Type B pancreatic cell (in vitro differentiated cells): ENCODE data around the gene HSD17B14. TPM values are rescaled to one million over a fixed set of nuclear protein-coding genes. Genes with fewer than 3 reads are reported as not detected.

Source experiments
- DNase-seq: peaks from one replicate; pipeline ENCODE4 v3.0.0; 2021; ENCODE audit warnings: mixed read lengths; ENCODE audit not compliant: unreplicated experiment; ENCODE audit errors: extremely low spot score
- H3K27ac Mint-ChIP-seq: 2 replicates; pipeline ENCODE4 v1.8.0; 2021; ENCODE audit warnings: mild to moderate bottlenecking, mixed read lengths
- H3K27me3 Mint-ChIP-seq: 2 replicates; pipeline ENCODE4 v1.8.0; 2021; ENCODE audit warnings: mixed read lengths
- H3K36me3 Mint-ChIP-seq: 2 replicates; pipeline ENCODE4 v1.8.0; 2021; ENCODE audit warnings: mixed read lengths
- H3K4me1 Mint-ChIP-seq: one replicate; pipeline ENCODE4 v1.8.0; 2021; ENCODE audit warnings: mixed read lengths; ENCODE audit not compliant: unreplicated experiment
- H3K4me3 Mint-ChIP-seq: 2 replicates; pipeline ENCODE4 v1.8.0; 2021; ENCODE audit warnings: mild to moderate bottlenecking, mixed read lengths
- H3K9me3 Mint-ChIP-seq: 2 replicates; pipeline ENCODE4 v1.8.0; 2021; ENCODE audit warnings: mixed read lengths
- total RNA-seq: library from RNA; stranded (reverse); gene quantifications from 2 replicates; pipeline ENCODE4 v1.2.1, GENCODE V29; 2021; ENCODE audit warnings: low replicate concordance
- TF ChIP-seq, protein P1 (sequence below): fragments of 200-600 bp; sonication (generic); conservative IDR thresholded peaks from 2 replicates; pipeline ENCODE4 v1.5.0; 2021; ENCODE audit warnings: antibody characterized with exemption, mild to moderate bottlenecking

The HSD17B14 gene
- total RNA-seq, 1 donor from 2014 or later = 12.9 TPM

DNA sequence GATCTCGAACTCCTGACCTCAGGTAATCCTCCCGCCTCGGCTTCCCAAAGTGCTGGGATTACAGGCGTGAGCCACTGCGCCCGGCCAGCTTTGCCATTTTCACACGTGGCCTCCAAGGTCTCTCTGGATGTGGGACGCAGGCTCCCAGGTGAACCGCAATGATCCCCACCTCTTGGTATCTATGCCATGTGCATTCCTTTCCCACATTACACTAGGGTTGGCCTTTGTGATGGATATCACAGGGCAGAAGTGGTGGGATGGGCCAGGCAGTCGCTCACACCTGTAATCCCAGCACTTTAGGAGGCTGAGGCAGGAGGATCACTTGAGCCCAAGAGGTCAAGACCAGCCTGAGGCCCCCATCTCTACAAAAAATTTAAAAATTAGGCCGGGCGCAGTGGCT lies 58.6 kb downstream of the HSD17B14 start:
- no peaks in the 10 kb centered on the region for H3K36me3 Mint-ChIP-seq
- DNase-seq = no peak
- TF ChIP-seq, protein P1, sequence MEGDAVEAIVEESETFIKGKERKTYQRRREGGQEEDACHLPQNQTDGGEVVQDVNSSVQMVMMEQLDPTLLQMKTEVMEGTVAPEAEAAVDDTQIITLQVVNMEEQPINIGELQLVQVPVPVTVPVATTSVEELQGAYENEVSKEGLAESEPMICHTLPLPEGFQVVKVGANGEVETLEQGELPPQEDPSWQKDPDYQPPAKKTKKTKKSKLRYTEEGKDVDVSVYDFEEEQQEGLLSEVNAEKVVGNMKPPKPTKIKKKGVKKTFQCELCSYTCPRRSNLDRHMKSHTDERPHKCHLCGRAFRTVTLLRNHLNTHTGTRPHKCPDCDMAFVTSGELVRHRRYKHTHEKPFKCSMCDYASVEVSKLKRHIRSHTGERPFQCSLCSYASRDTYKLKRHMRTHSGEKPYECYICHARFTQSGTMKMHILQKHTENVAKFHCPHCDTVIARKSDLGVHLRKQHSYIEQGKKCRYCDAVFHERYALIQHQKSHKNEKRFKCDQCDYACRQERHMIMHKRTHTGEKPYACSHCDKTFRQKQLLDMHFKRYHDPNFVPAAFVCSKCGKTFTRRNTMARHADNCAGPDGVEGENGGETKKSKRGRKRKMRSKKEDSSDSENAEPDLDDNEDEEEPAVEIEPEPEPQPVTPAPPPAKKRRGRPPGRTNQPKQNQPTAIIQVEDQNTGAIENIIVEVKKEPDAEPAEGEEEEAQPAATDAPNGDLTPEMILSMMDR = no peak
- H3K9me3 Mint-ChIP-seq = no peaks in the 10 kb centered on the region
- no peaks in the 10 kb centered on the region for H3K27me3 Mint-ChIP-seq
- H3K4me1 Mint-ChIP-seq = peaks cover 15% of the 10 kb centered on the region
- no peak overlapping the region for H3K27ac Mint-ChIP-seq
- H3K4me3 Mint-ChIP-seq = no peak overlapping the region

DNA sequence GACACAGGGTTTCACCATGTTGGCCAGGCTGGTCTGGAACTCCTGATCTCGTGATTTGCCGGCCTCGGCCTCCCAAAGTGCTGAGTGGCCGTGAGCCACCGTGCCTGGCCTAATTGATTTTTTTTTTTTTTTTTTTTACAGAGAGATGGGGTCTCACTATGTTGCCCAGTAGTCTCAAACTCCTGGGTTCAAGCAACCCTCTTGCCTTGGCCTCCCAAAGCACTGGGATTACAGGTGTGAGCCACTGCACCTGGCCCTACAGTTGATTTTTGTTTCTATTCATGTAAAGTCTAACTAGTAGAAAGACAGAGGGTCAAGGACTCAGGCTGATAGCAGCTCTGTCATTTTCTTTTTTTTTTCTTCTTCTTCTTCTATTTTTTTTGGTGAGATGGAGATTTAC lies 59.2 kb downstream of the HSD17B14 start:
- Mint-ChIP-seq H3K4me1 (peaks cover 15% of the 10 kb centered on the region), H3K36me3 (no peaks in the 10 kb centered on the region), H3K27ac (no peak overlapping the region), H3K4me3 (no peak overlapping the region), H3K9me3 (no peaks in the 10 kb centered on the region), H3K27me3 (no peaks in the 10 kb centered on the region)
- TF ChIP-seq, protein P1 = no peak
- DNase-seq = no peak

DNA sequence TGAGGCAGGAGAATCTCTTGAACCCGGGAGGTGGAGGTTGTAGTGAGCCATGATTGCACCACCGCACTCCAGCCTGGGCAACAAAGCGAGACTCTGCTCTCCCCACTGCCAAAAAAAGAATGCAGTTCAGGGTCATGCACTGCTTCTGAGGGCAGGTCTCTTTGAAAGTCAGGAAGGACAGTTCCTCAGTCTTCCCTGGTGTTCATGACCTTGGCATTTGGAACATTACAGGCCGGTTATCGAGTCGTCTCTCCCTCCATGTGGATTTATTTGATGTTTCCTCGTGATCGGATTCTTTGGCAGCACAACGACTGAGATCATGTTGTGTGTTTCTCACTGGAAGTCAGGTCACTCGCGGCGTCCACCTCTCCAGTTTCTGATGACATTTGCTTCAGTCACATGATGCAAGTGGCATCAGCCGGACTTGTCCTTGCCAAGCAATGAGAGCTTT lies 63.8 kb downstream of the HSD17B14 start:
- Mint-ChIP-seq H3K4me1 (peaks cover 8% of the 10 kb centered on the region), H3K9me3 (no peaks in the 10 kb centered on the region), H3K27me3 (peaks cover 7% of the 10 kb centered on the region), H3K27ac (no peak overlapping the region), H3K4me3 (no peak overlapping the region), H3K36me3 (no peaks in the 10 kb centered on the region)
- TF ChIP-seq, protein P1 = no peak
- DNase-seq = no peak

DNA sequence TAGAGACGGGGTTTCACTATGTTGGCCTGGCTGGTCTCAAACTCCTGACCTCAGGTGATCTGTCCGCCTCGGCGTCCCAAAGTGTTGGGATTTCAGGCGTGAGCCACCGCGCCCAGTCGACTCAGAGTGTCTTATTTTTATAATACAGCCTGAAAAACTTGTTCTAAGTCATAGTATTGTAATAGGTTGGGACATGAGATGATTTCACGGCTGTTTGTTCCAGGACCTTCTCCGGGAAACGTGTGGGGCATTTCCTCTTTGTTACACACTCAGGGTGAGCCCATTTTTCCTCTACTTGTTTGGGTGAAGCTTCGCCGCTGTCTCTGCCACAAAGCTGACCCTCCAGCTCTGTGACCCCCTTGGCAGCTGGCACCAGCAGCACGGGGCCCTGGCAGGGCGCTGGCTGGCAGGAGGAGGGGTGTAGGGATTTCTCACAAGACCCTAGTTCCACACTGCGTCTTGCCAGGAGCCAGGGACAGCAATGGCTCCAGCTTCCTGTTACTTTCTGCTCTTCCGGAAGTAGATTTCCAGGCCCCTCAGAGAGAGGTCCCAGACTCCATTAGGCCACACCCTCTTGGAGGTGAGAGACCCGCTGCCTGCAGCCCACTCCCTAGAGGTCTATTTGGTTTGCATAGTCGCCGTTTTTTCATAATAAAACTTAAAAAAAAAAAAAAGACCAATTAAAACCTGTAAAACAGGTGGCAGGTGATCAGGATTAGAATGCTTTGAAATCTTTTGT lies 65.4 kb downstream of the HSD17B14 start:
- TF ChIP-seq, protein P1 = no peak
- no peak for DNase-seq
- peaks cover 12% of the 10 kb centered on the region for H3K27me3 Mint-ChIP-seq
- peaks cover 8% of the 10 kb centered on the region for H3K4me1 Mint-ChIP-seq
- H3K27ac Mint-ChIP-seq = peak overlapping the region; percentile 94
- H3K9me3 Mint-ChIP-seq = no peaks in the 10 kb centered on the region
- peak overlapping the region; percentile 39 for H3K4me3 Mint-ChIP-seq
- H3K36me3 Mint-ChIP-seq = no peaks in the 10 kb centered on the region

DNA sequence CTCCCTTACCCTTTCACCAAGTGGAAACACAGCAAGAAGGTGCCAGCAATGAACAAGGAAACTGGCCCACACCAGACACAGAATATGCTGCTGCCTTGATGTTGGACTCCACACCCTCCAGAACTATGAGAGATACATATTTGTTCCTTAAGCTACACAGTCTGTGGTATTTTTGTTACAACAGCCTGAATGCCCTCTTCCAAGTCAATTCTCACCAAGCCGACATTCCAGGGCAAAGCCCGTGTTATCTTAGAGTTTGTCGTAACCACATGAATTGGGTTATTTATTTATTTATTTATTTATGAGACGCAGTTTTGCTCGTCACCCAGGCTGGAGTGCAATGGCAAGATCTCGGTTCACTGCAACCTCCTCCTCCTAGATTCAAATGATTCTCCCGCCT lies 66.0 kb downstream of the HSD17B14 start:
- no peaks in the 10 kb centered on the region for H3K36me3 Mint-ChIP-seq
- no peak for DNase-seq
- no peak overlapping the region for H3K4me3 Mint-ChIP-seq

More for the DNA sequence above, 66.0 kb downstream of the HSD17B14 start:
- H3K27ac Mint-ChIP-seq = peak overlapping the region; percentile 94
- H3K4me1 Mint-ChIP-seq = peaks cover 8% of the 10 kb centered on the region
- peaks cover 17% of the 10 kb centered on the region for H3K27me3 Mint-ChIP-seq
- TF ChIP-seq, protein P1 = no peak
- no peaks in the 10 kb centered on the region for H3K9me3 Mint-ChIP-seq
